Transverse colon (tissue), 4 donors: ENCODE data around the gene CCM2. TPM values are rescaled to one million over a fixed set of nuclear protein-coding genes. Genes with fewer than 3 reads are reported as not detected.

Experiments
- DNase-seq: peaks from one replicate; pipeline ENCODE4 v3.0.0-alpha.2; 2019
- H3K27ac ChIP-seq, 4 donors: fragments of 200-600 bp; sonication (generic); 2 replicates each; pipeline ENCODE4 v1.5.1; 2016 to 2018; ENCODE audit warnings: inconsistent platforms in 4 of 4
- H3K27me3 ChIP-seq: fragments of 200-600 bp; sonication (generic); 2 replicates; pipeline ENCODE4 v1.5.1; 2017; ENCODE audit warnings: inconsistent platforms
- H3K36me3 ChIP-seq, 4 donors: fragments of 200-600 bp; sonication (generic); 2 replicates each; pipeline ENCODE4 v1.5.1; 2017 to 2019; ENCODE audit warnings: inconsistent platforms in 4 of 4
- H3K4me1 ChIP-seq, 4 donors: fragments of 200-600 bp; sonication (generic); 2 replicates each; pipeline ENCODE4 v1.5.1; 2017 to 2020; ENCODE audit warnings: inconsistent platforms in 4 of 4
- H3K4me3 ChIP-seq, 4 donors: fragments of 200-600 bp; sonication (generic); 1 replicate in 1 of 4; 2 replicates in 3 of 4; pipeline versions ENCODE4 v1.5.1 to v1.6.1; 2017 to 2019; ENCODE audit warnings: inconsistent platforms in 4 of 4
- H3K9me3 ChIP-seq, 2 donors: fragments of 200-600 bp; sonication (generic); 2 replicates each; pipeline ENCODE4 v1.5.1; 2017 to 2019; ENCODE audit warnings: inconsistent platforms in 2 of 2
- EP300 ChIP-seq: sonication (generic); formaldehyde crosslinking; IDR thresholded peaks from one replicate; pipeline ENCODE4 v1.6.1; 2017; ENCODE audit warnings: antibody characterized with exemption, low read depth
- POLR2A ChIP-seq: fragments of 450-650 bp; IDR thresholded peaks from one replicate; pipeline ENCODE4 v1.6.1; 2016; ENCODE audit warnings: antibody characterized with exemption, mild to moderate bottlenecking, moderate library complexity
- POLR2AphosphoS5 ChIP-seq, 3 donors: sonication (generic); formaldehyde crosslinking; IDR thresholded peaks; one replicate each; pipeline ENCODE4 v1.6.1; 2016; ENCODE audit warnings: antibody characterized with exemption in 3 of 3
- WGBS, 2 donors: methylation state at CpG; one replicate each; pipeline ENCODE4 v1.1.5; 2018; ENCODE audit warnings: low coverage in 1 of 2; 5-methylcytosine and 5-hydroxymethylcytosine counted together
- in situ Hi-C, 4 donors: fragments of 200-750 bp; cut with MboI; loops; one replicate each; pipeline versions ENCODE4 v1.15.0 to v1.15.1; 2017; ENCODE audit warnings: low sequenced_read_pairs in 3 of 4, low pct_ligation_motif_present in 1 of 4, low pct_unique_long_range_greater_than_20kb in 1 of 4
- intact Hi-C: fragments of 100-400 bp; cut with DNase I; formaldehyde crosslinking; loops from one replicate; pipeline ENCODE4 v1.15.1; 2023; ENCODE audit warnings: low total_unique reads
- total RNA-seq, 4 donors: library from RNA; depleted of rRNA; stranded (reverse); fragments of >200 nt; gene quantifications; one replicate each; pipeline ENCODE4 v1.1.0, GENCODE V29; 2016
- TF ChIP-seq, protein P1 (sequence below), 5 experiments: fragments of 200-600 bp in 3 of 5; fragments of 450-650 bp in 2 of 5; sonication (generic) in 3 of 5; IDR thresholded peaks; 1 replicate in 2 of 5; 2 replicates in 3 of 5; pipeline ENCODE4 v1.5.1; 2016 to 2017; ENCODE audit warnings: antibody characterized with exemption in 5 of 5, inconsistent platforms in 3 of 5, mild to moderate bottlenecking in 2 of 5, moderate library complexity in 1 of 5

The CCM2 gene
- total RNA-seq, 4 donors from 2014 or later: 40.4 to 76.4 (median 47.8) TPM

DNA sequence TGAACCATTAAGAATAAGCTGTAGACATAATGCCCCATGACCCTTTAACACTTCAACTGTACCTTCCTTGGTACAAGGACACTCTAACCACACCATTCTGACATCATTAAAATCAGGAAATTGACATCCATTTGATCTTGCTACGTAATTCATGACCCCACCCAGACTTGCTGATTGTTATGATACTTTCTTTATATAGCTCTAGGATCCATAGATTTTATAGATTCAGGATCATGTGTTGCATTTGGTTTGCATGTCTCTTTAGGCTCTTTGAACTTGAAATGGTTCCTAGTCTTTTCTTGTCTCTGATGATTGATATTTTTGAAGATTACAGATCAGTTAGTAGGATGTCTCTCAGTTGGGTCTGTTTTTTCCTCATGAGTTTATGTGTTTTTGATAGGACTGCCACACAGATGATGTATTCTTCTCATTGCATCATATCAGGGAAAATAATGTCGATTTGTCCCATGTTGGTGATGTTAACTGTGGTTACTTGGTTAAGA is 13.5 kb downstream of the CCM2 start:
- no peak for TF ChIP-seq EP300
- TF ChIP-seq POLR2AphosphoS5 (IDR thresholded peaks at IDR 0.05): no peak
- no peak for TF ChIP-seq POLR2A
- TF ChIP-seq, protein P1, sequence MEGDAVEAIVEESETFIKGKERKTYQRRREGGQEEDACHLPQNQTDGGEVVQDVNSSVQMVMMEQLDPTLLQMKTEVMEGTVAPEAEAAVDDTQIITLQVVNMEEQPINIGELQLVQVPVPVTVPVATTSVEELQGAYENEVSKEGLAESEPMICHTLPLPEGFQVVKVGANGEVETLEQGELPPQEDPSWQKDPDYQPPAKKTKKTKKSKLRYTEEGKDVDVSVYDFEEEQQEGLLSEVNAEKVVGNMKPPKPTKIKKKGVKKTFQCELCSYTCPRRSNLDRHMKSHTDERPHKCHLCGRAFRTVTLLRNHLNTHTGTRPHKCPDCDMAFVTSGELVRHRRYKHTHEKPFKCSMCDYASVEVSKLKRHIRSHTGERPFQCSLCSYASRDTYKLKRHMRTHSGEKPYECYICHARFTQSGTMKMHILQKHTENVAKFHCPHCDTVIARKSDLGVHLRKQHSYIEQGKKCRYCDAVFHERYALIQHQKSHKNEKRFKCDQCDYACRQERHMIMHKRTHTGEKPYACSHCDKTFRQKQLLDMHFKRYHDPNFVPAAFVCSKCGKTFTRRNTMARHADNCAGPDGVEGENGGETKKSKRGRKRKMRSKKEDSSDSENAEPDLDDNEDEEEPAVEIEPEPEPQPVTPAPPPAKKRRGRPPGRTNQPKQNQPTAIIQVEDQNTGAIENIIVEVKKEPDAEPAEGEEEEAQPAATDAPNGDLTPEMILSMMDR (IDR thresholded peaks at IDR 0.05): no peak
- 60 to 80% methylated on average over 2 of the region's 2 CpGs for WGBS, 2 donors
- intact Hi-C loops: no loop called here

GRCh38 chr7:45015313-45015712 is 15.3 kb downstream of the CCM2 start:
- intact Hi-C loops (no loop called here), in situ Hi-C loops (no loop called here)
- Histone ChIP-seq H3K27ac (no peak overlapping the region), H3K27me3 (no peaks in the 10 kb centered on the region), H3K4me1 (peaks cover 0 to 17% (median 2%) of the 10 kb centered on the region in 4 donors), H3K9me3 (no peaks in the 10 kb centered on the region), H3K4me3 (no peak overlapping the region), H3K36me3 (no peaks in the 10 kb centered on the region)
- DNase-seq: no peak
- TF ChIP-seq POLR2A (no peak), POLR2AphosphoS5 (IDR thresholded peaks at IDR 0.05) (no peak), EP300 (no peak)
- TF ChIP-seq, protein P1 (IDR thresholded peaks at IDR 0.05): no peak
- WGBS, 2 donors: 91% methylated on average over 1 of the region's 1 CpG; no CpG with 5 or more reads in 1 of the 2 donors

More for the DNA sequence above, 13.5 kb downstream of the CCM2 start:
- DNase-seq: no peak
- peaks cover 0 to 11% (median 2%) of the 10 kb centered on the region in 4 donors for H3K4me1 ChIP-seq
- no peaks in the 10 kb centered on the region for H3K9me3 ChIP-seq
- no peak overlapping the region for H3K4me3 ChIP-seq
- no peak overlapping the region for H3K27ac ChIP-seq
- no peaks in the 10 kb centered on the region for H3K27me3 ChIP-seq
- in situ Hi-C loops: no loop called here
- H3K36me3 ChIP-seq: no peaks in the 10 kb centered on the region

DNA sequence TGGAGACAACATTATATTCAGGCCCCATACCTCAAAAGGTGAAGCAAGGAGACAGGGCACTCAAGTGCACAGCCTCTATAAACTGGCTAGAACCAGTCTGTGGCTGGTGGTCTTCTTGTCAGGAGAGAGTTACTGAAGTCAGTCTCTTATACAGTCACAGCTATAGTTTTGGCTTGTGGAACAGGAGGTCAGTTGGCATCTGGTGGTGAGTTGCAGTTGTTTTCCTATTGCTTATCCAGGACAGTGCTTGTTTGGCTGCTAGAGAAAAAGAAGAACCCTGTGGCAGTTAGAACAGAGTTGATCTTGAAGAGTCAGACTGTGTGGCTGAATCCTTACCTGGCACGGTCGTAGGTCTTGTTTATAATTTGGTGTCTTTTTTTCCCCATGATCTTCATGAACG is 17.3 kb downstream of the CCM2 start:
- no peak overlapping the region for H3K27ac ChIP-seq
- H3K27me3 ChIP-seq: no peaks in the 10 kb centered on the region
- peaks cover 0 to 17% (median 2%) of the 10 kb centered on the region in 4 donors for H3K4me1 ChIP-seq
- TF ChIP-seq POLR2A (no peak), EP300 (no peak), POLR2AphosphoS5 (IDR thresholded peaks at IDR 0.05) (no peak)
- TF ChIP-seq, protein P1 (IDR thresholded peaks at IDR 0.05): no peak
- 75 to 81% methylated on average over 3 of the region's 3 CpGs for WGBS, 2 donors
- no peaks in the 10 kb centered on the region for H3K36me3 ChIP-seq
- H3K9me3 ChIP-seq: no peaks in the 10 kb centered on the region
- DNase-seq: no peak
- intact Hi-C loops: no loop called here
- H3K4me3 ChIP-seq: no peak overlapping the region
- in situ Hi-C loops: no loop called here

DNA sequence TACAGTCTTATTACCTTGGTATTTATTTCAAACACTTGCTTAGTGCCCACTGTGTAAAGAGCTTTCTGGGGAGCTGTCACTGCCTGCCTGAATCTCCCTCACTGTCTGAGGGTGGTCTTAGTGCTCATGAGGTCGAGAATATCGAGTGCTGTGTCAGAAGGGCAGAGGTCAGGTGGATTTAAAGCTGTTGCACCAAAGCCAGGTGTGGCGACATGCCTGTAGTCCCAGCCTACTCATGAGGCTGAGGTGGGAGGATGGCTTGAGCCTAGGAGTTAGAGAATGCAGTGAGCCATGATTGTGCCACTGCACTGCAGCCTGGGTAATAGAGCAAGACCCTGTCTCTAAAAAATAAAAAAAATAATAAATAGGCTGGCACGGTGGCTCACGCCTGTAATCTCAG is 20.9 kb downstream of the CCM2 start:
- TF ChIP-seq POLR2A (no peak), EP300 (no peak), POLR2AphosphoS5 (IDR thresholded peaks at IDR 0.05) (no peak)
- TF ChIP-seq, protein P1 (IDR thresholded peaks at IDR 0.05): no peak
- WGBS, 2 donors: 73 to 76% methylated on average over 4 to 5 of the region's 5 CpGs
- intact Hi-C loops: no loop called here
- H3K9me3 ChIP-seq: no peaks in the 10 kb centered on the region
- no peak overlapping the region for H3K4me3 ChIP-seq
- no peak for DNase-seq
- no peaks in the 10 kb centered on the region for H3K36me3 ChIP-seq
- H3K4me1 ChIP-seq: peaks cover 0 to 8% (median 0%) of the 10 kb centered on the region in 4 donors
- no peaks in the 10 kb centered on the region for H3K27me3 ChIP-seq
- no peak overlapping the region for H3K27ac ChIP-seq
- in situ Hi-C loops: no loop called here
